ENCODE data around the gene POLD2. TPM values are rescaled to one million over a fixed set of nuclear protein-coding genes. Genes with fewer than 3 reads are reported as not detected.

POLD2 gene
- total and polyA plus RNA-seq, 2 of the 8 experiments (the other 6 are each of a cell fraction or from before 2014, with no cell fraction given) = 148 to 214 TPM

GRCh38 chr7:44101966-44102845 is 21.1 kb downstream of the POLD2 start:
- Histone ChIP-seq H3K36me3 (ENCODE audit: control insufficient read depth in 2 of 4, insufficient read depth in 4 of 4, low read length in 3 of 4) (no peaks in the 10 kb centered on the region; a peak in 2 of 8 replicates), H3K18ac (ENCODE audit: extremely low read depth, low read length) (no peak overlapping the region), H3K27ac (ENCODE audit: low read depth, low read length) (no peak overlapping the region), H3K27me3 (replicated peaks in 1 of 4; ENCODE audit: control insufficient read depth in 3 of 4, extremely low read depth in 1 of 4, insufficient read depth in 3 of 4, low read length in 3 of 4) (peaks cover 0 to 29% (median 16%) of the 10 kb centered on the region in 4 experiments; a peak in 6 of 7 replicates), H3K9ac (replicated peaks in 1 of 4; ENCODE audit: extremely low read depth in 1 of 4, low read depth in 3 of 4, low read length in 3 of 4) (no peak overlapping the region), H2AFZ (ENCODE audit: low read length) (no peak overlapping the region), H3K9me3 (ENCODE audit: insufficient read depth in 2 of 2, low read depth in 1 of 2, low read length in 1 of 2) (no peaks in the 10 kb centered on the region), H3K23me2 (ENCODE audit: low read depth, low read length) (peaks cover 15% of the 10 kb centered on the region), H4K8ac (ENCODE audit: extremely low read depth, insufficient read depth, low read length) (peak overlapping the region; percentile 11), H3K4me3 (ENCODE audit: extremely low read depth in 1 of 4, insufficient read depth in 2 of 4, low read depth in 3 of 4, low read length in 4 of 4) (no peak overlapping the region), H3K56ac (replicated peaks; ENCODE audit: insufficient read length, low read depth, low read length) (no peak overlapping the region), H3K23ac (ENCODE audit: insufficient read length) (no peak overlapping the region), H4K91ac (replicated peaks; ENCODE audit: insufficient read length, low read length) (peak overlapping the region; percentile 17), H3K79me1 (ENCODE audit: low read depth, low read length) (peaks cover 4% of the 10 kb centered on the region; the same call in 1 of the 2 replicates), H3K4ac (replicated peaks; ENCODE audit: insufficient read length, low read depth, low read length) (no peak overlapping the region), H4K5ac (ENCODE audit: insufficient read length, low read depth, low read length) (no peak overlapping the region), H3K14ac (ENCODE audit: insufficient read length) (no peak overlapping the region), H3K79me2 (ENCODE audit: control insufficient read depth in 1 of 2, insufficient read depth in 2 of 2, low read length in 2 of 2) (no peaks in the 10 kb centered on the region; a peak in 1 of 4 replicates), H2BK5ac (ENCODE audit: low read depth, low read length) (no peak overlapping the region), H2BK12ac (ENCODE audit: low read depth, low read length) (no peak overlapping the region), H3K4me1 (replicated peaks in 1 of 4; ENCODE audit: control insufficient read depth in 3 of 4, insufficient read depth in 4 of 4, low read length in 3 of 4) (peaks cover 0 to 12% (median 9%) of the 10 kb centered on the region in 4 experiments; a peak in 6 of 7 replicates), H2BK120ac (replicated peaks; ENCODE audit: low read depth, low read length) (no peak overlapping the region), H2AK5ac (ENCODE audit: low read depth, low read length) (no peak overlapping the region), H2BK20ac (ENCODE audit: low read length) (no peak overlapping the region), H4K20me1 (replicated peaks in 1 of 2; ENCODE audit: control insufficient read depth in 1 of 2, insufficient read depth in 2 of 2, low read length in 2 of 2) (peaks cover 2 to 3% of the 10 kb centered on the region in 2 experiments), H3K4me2 (ENCODE audit: insufficient read depth in 1 of 2, low read depth in 2 of 2, low read length in 2 of 2) (no peak overlapping the region; a peak in 1 of 4 replicates), H2BK15ac (ENCODE audit: low read length) (peak overlapping the region; percentile 81; the same call in 1 of the 2 replicates)
- ChIA-PET CTCF (ENCODE audit: partially characterized antibody) (interaction anchor here (0.8 to 2.7 kb wide), 8 partner anchors 9 to 113 kb away, joined by 3 to 13 read pairs (median 3); no protein-coding TSS in a partner anchor), POLR2A (ENCODE audit: partially characterized antibody) (interaction anchor here (0.9 to 2.8 kb wide), 3 partner anchors 10 to 34 kb away, joined by 3 to 8 read pairs (median 5); partner anchors contain the start of gene POLD2)
- no peak for DNase-seq (ENCODE audit: low read depth in 1 of 2, low spot score in 2 of 2)
- 89% methylated on average over 13 of the region's 14 CpGs; no CpG with 5 or more reads in 1 of the 2 experiments for WGBS, 2 experiments (ENCODE audit: extremely low coverage in 1 of 2, insufficient coverage in 1 of 2, insufficient read length in 1 of 2, insufficient replicate concordance in 2 of 2, low coverage in 1 of 2, low lambda C conversion rate in 2 of 2, missing lambda C conversion rate in 1 of 2)
- no peak for FAIRE-seq
- TF ChIP-seq POLR2A (IDR thresholded peaks at IDR 0.05; ENCODE audit: control extremely low read depth in 1 of 2, low read depth in 2 of 2, low read length in 2 of 2) = no peak
- no peak for TF ChIP-seq JUND (IDR thresholded peaks at IDR 0.05; ENCODE audit: low read length)
- TF ChIP-seq HDAC6 (IDR thresholded peaks at IDR 0.05; ENCODE audit: low read depth, low read length) = no peak
- no peak for TF ChIP-seq RAD21 (IDR thresholded peaks at IDR 0.05 in 1 of 2, conservative IDR thresholded peaks at IDR 0.05 in 1 of 2; ENCODE audit: low read depth in 2 of 2, low read length in 2 of 2)
- TF ChIP-seq RBBP5 (IDR thresholded peaks at IDR 0.05; ENCODE audit: borderline replicate concordance, low read depth, low read length) = no peak
- TF ChIP-seq RFX5 (IDR thresholded peaks at IDR 0.05; ENCODE audit: borderline replicate concordance, low read depth, low read length) = no peak

Data from H1 (cell line).